HEK293 (cell line): ENCODE measurements around the gene LDLRAP1.
A peak's percentile ranks its signal among the peaks of the same experiment; 100 is the strongest.

Experiments used
- CTCF ChIA-PET: fragments of 350-600 bp; formaldehyde crosslinking; extraction: SDS; loops from one replicate; lab custom pipeline; 2021; ENCODE audit warnings: antibody characterized with exemption; lab: Yijun Ruan, JAX
- POLR2A ChIA-PET: fragments of 300-600 bp; formaldehyde crosslinking; extraction: SDS; loops from one replicate; lab custom pipeline; 2020; ENCODE audit warnings: antibody characterized with exemption, inconsistent platforms; lab: Yijun Ruan, JAX
- H3K27ac ChIP-seq: fragments of 200-500 bp; sonication (Bioruptor generic); 2 replicates; pipeline ENCODE4 v1.5.1; 2014; ENCODE audit warnings: low read depth, low read length, control low read depth, inconsistent platforms; ENCODE audit errors: extremely low read depth
- H3K36me3 ChIP-seq, 2 experiments: fragments of 200-500 bp in 1 of 2; sonication (Bioruptor generic) in 1 of 2; 1 replicate in 1 of 2; 2 replicates in 1 of 2; pipeline ENCODE4 v1.5.1; 2014 to 2017; ENCODE audit warnings: inconsistent platforms in 2 of 2, low read length in 2 of 2; ENCODE audit not compliant: control insufficient read depth in 2 of 2, insufficient read depth in 1 of 2
- H3K4me1 ChIP-seq: fragments of 200-500 bp; sonication (Bioruptor generic); 2 replicates; pipeline ENCODE4 v1.5.1; 2014; ENCODE audit warnings: mild to moderate bottlenecking, low read length, inconsistent platforms; ENCODE audit not compliant: control insufficient read depth, insufficient read depth
- H3K4me3 ChIP-seq: 2 replicates; pipeline ENCODE4 v1.5.1; 2011; ENCODE audit warnings: low read depth, mild to moderate bottlenecking, control low read depth, low read length, moderate library complexity
- H3K9me3 ChIP-seq: fragments of 200-500 bp; sonication (Bioruptor generic); 2 replicates; pipeline ENCODE4 v1.5.1; 2014; ENCODE audit warnings: low read depth, low read length, inconsistent platforms; ENCODE audit not compliant: control insufficient read depth, insufficient read depth
- EGR2 ChIP-seq: fragments of 450-650 bp; formaldehyde crosslinking; IDR thresholded peaks from 2 replicates; pipeline ENCODE4 v1.5.1; 2016; ENCODE audit warnings: low read depth, missing biosample characterization, missing genetic modification characterization
- KLF17 ChIP-seq: fragments of 450-650 bp; formaldehyde crosslinking; IDR thresholded peaks from 2 replicates; pipeline ENCODE4 v1.5.1; 2016; ENCODE audit warnings: missing biosample characterization, missing genetic modification characterization
- KLF8 ChIP-seq: fragments of 450-650 bp; formaldehyde crosslinking; IDR thresholded peaks from 2 replicates; pipeline ENCODE4 v1.5.1; 2016; ENCODE audit warnings: missing biosample characterization, missing genetic modification characterization
- MYNN ChIP-seq: fragments of 450-650 bp; formaldehyde crosslinking; IDR thresholded peaks from 2 replicates; pipeline ENCODE4 v1.5.1; 2016; ENCODE audit warnings: missing biosample characterization, missing genetic modification characterization, borderline replicate concordance
- PRDM1 ChIP-seq: fragments of 450-650 bp; formaldehyde crosslinking; IDR thresholded peaks from 2 replicates; pipeline ENCODE4; 2016; ENCODE audit warnings: missing biosample characterization, missing genetic modification characterization
- PRDM10 ChIP-seq: fragments of 450-650 bp; formaldehyde crosslinking; IDR thresholded peaks from 2 replicates; pipeline ENCODE4 v1.5.1; 2016; ENCODE audit warnings: missing biosample characterization, missing genetic modification characterization
- SETDB1 ChIP-seq: IDR thresholded peaks from one replicate; pipeline ENCODE4 v1.6.1; 2017; ENCODE audit warnings: mild to moderate bottlenecking, low read length, moderate library complexity, mixed read lengths; ENCODE audit not compliant: insufficient read length
- ZBTB21 ChIP-seq: fragments of 450-650 bp; formaldehyde crosslinking; IDR thresholded peaks from 2 replicates; pipeline ENCODE4 v1.5.1; 2017; ENCODE audit warnings: missing biosample characterization, missing genetic modification characterization
- ZFHX2 ChIP-seq: fragments of 450-650 bp; formaldehyde crosslinking; conservative IDR thresholded peaks from 2 replicates; pipeline ENCODE4 v1.5.1; 2016; ENCODE audit warnings: missing biosample characterization, missing genetic modification characterization
- ZNF221 ChIP-seq: fragments of 450-650 bp; formaldehyde crosslinking; IDR thresholded peaks from 2 replicates; pipeline ENCODE4 v1.5.1; 2017; ENCODE audit warnings: missing biosample characterization, missing genetic modification characterization, borderline replicate concordance
- ZNF223 ChIP-seq: fragments of 450-650 bp; formaldehyde crosslinking; IDR thresholded peaks from 2 replicates; pipeline ENCODE4 v1.5.1; 2016; ENCODE audit warnings: missing biosample characterization, missing genetic modification characterization
- ZNF311 ChIP-seq: fragments of 450-650 bp; formaldehyde crosslinking; IDR thresholded peaks from 2 replicates; pipeline ENCODE4 v1.5.1; 2017; ENCODE audit warnings: missing biosample characterization, missing genetic modification characterization, borderline replicate concordance
- ZNF362 ChIP-seq: fragments of 450-650 bp; formaldehyde crosslinking; IDR thresholded peaks from 2 replicates; pipeline ENCODE4 v1.5.1; 2016; ENCODE audit warnings: missing biosample characterization, missing genetic modification characterization
- ZNF473 ChIP-seq: fragments of 450-650 bp; formaldehyde crosslinking; IDR thresholded peaks from 2 replicates; pipeline ENCODE4 v1.5.1; 2017; ENCODE audit warnings: missing biosample characterization, missing genetic modification characterization
- ZNF548 ChIP-seq: fragments of 450-650 bp; formaldehyde crosslinking; IDR thresholded peaks from 2 replicates; pipeline ENCODE4 v1.5.1; 2016; ENCODE audit warnings: missing biosample characterization, missing genetic modification characterization
- ZNF768 ChIP-seq: fragments of 450-650 bp; formaldehyde crosslinking; IDR thresholded peaks from 2 replicates; pipeline ENCODE4 v1.5.1; 2018; ENCODE audit warnings: missing biosample characterization, mild to moderate bottlenecking, missing genetic modification characterization

Gene LDLRAP1

DNA sequence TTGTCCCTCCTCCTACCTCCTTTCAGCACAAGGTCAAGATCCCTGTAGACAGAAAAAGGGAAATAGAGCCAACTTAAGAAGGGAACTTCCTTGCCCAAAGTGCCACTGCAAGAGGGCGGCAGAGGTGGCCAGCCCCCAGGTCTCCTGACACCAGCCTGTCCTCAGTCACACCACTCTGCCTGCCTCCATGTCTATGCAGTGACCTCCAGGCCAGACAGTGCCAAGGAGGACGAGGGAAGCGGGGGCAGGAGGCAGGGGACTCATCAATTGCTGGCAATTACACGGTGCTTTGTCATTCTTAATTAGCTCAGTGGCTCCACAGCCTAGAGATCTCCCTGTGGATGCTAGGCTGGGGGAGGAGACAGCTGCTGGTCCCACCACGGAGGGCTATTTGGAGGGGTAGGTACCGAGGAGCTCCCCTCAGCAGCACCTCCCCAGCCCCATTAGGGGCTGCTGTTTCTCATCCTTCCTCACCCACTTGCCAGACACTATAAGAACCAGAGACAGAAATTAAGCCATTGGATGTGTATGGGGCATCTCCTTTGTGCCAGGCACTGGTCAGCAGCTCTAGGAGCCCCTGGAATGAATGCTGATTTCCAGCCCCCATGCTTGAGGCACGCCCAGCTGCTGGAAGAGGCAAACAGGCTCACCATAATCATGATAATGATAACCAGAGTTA lies 6.1 kb upstream of the LDLRAP1 start (continued):
- TF ChIP-seq PRDM10 (tag by site-specific recombination): peak; percentile 91
- no peak for TF ChIP-seq SETDB1
- TF ChIP-seq ZNF473 (tag by site-specific recombination): no peak
- no peak for TF ChIP-seq ZNF311 (tag by site-specific recombination)
- TF ChIP-seq ZNF548 (tag by site-specific recombination): no peak
- TF ChIP-seq ZFHX2 (tag by site-specific recombination): peak; percentile 56
- TF ChIP-seq ZNF362 (tag by site-specific recombination): no peak
- TF ChIP-seq, all 188 proteins: peak for 3

DNA sequence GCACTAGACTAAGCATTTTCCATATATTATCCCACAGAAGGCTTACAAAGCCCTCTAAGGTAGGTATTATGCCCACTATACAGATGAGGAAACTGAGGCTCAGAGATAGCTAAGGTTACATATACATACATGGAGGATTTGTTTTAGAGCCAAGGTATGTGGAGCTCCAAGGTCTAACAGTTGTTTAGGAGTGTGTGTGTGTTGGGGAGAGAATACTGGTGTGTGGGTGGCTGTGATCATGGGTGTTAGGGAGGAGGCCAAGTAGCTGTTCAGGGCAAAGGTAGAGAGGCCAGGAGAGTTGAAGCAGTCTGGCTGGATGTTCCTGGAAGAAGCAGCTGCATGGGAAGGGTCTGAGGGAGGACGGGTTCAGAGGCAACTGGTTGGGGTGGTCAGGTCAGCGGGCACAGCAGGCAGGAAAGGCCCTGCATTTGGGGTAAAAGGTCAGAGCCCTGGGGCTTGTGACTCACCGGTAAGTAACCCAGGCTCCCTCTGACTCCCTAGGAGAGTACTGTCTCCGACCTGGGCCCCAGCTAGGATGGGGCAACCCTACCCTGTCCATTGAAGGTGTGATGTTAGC lies 5.1 kb upstream of the LDLRAP1 start:
- POLR2A ChIA-PET: no interaction called here
- no peak overlapping the region for H3K4me3 ChIP-seq
- H3K27ac ChIP-seq: no peak overlapping the region
- TF ChIP-seq ZNF221 (tag by site-specific recombination) (no peak), EGR2 (peak; percentile 70), ZFHX2 (tag by site-specific recombination) (peak; percentile 84)
- TF ChIP-seq, all 188 proteins: peak for 2
- CTCF ChIA-PET: interaction anchor here (0.5 to 1.9 kb wide), 7 partner anchors 15 to 260 kb away, joined by 3 to 7 read pairs (median 4); no protein-coding TSS in a partner anchor
- Histone ChIP-seq H3K9me3 (no peaks in the 10 kb centered on the region), H3K4me1 (no peaks in the 10 kb centered on the region), H3K36me3 (no peaks in the 10 kb centered on the region)

DNA sequence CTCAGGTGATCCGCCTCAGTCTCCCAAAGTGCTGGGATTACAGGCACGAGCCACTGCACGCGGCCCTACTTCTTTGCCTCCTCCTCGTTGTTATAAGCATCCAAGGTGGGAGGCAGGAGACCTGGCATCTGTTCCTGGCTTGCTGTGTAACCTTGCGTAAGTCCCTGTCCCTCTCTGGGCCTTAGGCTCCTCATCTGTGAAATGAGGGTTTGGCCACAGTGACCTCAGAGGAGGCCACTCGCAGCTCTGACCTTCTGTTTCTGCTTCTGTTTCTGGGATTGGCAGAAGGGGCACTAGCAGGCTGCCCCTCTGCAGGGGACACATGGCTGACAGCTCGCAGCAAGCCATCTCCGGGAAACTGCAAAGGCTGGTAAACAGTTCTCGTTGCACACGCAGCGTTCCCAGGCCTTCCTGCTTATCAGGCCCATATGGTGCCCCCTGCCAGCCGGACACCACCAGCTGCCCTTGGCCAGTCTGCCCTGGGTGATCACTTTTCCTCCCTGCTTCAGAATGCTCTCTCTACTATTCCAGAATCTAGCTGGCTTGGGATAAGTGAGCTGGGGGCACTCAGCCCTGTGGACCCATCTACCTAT lies 2.6 kb upstream of the LDLRAP1 start:
- no peak overlapping the region for H3K4me3 ChIP-seq
- TF ChIP-seq MYNN (tag by site-specific recombination) (no peak), ZNF768 (0 out of 2 replicates have a peak, but pooled peaks have one; percentile 35), ZBTB21 (tag by site-specific recombination) (no peak), ZNF223 (no peak), PRDM1 (tag by site-specific recombination) (no peak), KLF17 (tag by site-specific recombination) (no peak), KLF8 (tag by site-specific recombination) (no peak)
- ChIA-PET POLR2A (no interaction called here), CTCF (no interaction called here)
- 0 out of 2 replicates have a peak, but pooled peaks cover 4% of the 10 kb centered on the region for H3K4me1 ChIP-seq
- H3K9me3 ChIP-seq: no peaks in the 10 kb centered on the region
- no peak overlapping the region for H3K27ac ChIP-seq
- H3K36me3 ChIP-seq: no peaks in the 10 kb centered on the region
